Midbrain (tissue), 1 donor: ENCODE results near the gene SPNS3.

Experiments
- DNase-seq: peaks from one replicate; lab custom pipeline; 2025; lab: John Stamatoyannopoulos, UW

Gene SPNS3

DNA sequence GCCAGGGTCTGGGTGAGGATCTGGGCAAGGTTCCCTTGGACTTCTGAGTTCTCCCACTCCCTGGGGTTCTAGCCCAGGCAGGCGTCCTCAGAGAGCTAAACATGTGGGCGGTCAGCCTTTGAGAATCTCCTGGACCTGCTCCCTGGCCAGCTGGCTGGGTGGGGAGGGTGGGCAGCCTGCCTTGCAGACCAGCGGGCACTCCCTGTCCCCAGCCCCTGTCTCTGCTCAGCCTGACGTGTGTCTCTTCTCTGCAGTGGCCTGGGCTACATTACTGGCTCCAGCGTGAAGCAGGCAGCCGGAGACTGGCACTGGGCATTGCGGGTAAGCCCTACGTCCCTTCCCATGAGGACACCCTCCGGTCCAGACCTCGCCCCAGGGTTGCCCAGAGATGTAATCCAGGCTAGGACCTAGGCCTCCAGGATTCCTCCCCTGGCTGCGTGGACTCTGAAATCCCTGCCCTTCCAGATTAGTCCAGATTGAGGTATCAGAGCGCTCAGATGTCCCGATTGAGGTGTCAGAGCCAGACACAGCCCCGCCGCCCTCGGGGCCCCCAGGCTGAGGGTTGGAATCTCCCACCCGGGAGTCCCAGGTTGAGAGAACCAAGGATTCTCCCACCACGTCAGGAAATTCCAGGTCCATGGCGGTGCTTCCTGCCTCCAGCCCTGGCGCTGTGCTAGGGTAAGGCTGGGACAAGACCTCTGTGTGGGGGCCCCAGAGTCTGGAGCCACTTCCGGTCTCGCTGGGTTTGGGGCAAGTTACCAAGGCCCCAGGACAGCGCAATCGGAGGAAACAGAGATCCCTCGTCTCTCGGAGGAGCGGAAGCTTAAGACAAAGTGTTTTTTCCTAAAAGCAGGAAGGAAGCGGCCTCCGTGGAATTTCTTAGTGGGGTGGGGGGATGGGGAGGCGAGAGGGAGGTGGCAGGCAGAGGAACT lies 97.3 kb downstream of the SPNS3 start:
- DNase-seq: no peak

DNA sequence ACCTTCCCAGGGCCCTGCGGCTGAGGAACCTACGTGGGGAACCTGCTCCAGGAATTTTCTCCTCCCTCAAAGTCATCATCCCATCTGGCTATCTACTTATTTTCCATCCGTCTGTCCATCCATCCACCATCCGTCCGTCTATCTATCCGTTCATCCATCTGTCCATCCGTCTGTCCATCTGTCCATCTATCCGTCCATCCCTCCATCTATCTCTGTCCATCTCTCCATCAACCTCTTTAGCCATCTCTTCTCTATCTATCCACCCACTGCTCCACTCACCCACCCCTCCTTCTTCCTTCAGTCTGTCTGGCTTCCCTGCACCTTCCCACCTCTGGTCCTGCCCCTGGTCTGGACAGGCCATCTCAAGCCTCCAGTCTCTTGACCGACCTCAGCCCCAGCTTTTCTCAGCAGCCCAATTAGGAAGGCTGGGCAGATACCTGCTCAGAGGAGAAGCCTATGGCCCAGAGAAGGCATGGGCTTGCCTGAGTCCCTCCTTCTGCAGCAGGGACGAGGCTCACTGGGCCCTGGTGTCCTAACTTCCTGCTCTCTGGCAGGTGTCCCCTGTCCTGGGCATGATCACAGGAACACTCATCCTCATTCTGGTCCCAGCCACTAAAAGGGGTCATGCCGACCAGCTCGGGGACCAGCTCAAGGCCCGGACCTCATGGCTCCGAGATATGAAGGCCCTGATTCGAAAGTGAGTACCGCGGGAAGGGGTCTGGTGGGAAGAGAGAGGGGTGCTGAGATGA lies 98.4 kb downstream of the SPNS3 start:
- no peak for DNase-seq

DNA sequence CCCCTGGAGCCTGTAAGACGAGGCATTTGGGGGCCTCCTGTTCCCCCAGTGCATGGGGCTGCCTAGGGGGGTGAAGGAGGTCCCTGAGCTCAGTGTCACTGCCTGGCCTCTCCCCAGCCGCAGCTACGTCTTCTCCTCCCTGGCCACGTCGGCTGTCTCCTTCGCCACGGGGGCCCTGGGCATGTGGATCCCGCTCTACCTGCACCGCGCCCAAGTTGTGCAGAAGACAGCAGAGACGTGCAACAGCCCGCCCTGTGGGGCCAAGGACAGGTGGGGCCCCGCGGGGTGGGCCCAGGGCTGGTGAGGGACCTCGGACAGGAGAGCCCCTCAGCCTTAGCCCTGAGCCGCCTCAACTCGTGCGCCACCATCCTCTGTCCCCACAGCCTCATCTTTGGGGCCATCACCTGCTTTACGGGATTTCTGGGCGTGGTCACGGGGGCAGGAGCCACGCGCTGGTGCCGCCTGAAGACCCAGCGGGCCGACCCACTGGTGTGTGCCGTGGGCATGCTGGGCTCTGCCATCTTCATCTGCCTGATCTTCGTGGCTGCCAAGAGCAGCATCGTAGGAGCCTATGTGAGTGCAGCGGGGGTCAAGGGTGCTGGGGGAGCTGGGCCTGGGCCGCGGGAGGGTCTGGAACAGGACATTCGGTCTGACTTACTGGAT lies 99.3 kb downstream of the SPNS3 start:
- no peak for DNase-seq

DNA sequence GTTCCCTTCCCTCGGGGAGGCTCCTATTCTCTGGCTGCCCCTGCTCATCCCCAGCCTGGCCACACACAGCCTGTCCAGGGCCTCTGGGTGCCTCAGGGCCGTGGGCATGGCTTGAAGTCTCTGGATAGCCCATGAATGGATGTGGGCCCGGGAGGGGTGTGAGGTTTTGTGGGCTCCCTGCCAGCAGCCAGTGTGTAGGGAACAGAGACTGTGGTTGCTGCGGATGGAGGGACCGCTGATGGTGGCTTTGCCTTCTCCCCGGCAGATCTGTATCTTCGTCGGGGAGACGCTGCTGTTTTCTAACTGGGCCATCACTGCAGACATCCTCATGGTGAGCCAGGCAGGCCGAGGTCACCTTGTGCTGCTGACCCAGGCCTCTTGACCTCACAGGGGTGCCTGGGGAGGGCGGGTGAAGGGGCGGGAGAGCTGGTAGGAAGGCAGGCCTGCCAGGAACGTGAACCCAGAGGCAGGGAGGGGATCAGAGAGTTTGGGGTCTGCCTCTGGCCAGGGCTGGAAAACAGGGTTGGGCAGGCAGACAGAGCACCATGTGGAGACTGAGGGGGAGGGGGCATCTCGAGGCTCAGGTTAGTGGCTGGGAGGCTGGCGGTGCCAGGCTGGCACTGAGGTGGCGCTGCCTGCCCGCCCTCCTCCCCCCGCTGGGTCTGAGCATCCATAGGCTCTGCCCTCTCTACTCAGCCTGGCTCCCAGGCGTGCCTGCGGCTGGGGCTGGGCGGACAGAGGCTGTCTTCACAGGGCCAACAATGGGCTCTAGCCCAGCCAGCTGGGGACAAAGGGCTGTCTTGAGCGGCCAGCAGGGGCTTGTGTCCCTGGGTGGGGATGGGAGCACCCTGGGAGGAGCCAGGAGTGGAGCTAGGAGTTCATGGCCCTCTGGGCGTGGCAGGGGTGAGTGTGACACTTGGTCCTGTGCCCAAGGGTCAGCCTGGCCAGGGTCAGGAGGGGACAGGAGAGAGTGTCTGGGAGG lies 100.1 kb downstream of the SPNS3 start:
- peak; percentile 94 for DNase-seq

DNA sequence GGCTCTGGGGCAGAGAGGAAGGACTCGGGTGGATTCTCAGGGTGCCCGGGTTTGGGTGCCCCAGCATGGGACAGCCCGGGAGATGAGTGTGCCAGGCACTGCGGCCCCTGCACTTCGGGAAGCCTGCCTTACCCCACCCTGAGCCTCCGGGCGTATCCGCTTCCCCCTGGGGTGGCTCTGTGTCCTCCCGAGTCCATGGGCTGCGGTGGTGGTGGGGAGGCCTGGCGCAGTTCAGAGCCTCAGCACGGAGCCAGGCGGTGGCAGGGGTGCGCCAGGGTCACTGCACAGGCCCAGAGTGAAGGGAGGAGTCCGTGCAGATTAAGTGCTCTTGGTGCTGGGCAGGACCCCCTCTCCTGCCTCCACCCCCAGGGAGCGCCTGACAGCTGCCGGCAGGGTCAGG lies 100.8 kb downstream of the SPNS3 start:
- peak; percentile 59 for DNase-seq

DNA sequence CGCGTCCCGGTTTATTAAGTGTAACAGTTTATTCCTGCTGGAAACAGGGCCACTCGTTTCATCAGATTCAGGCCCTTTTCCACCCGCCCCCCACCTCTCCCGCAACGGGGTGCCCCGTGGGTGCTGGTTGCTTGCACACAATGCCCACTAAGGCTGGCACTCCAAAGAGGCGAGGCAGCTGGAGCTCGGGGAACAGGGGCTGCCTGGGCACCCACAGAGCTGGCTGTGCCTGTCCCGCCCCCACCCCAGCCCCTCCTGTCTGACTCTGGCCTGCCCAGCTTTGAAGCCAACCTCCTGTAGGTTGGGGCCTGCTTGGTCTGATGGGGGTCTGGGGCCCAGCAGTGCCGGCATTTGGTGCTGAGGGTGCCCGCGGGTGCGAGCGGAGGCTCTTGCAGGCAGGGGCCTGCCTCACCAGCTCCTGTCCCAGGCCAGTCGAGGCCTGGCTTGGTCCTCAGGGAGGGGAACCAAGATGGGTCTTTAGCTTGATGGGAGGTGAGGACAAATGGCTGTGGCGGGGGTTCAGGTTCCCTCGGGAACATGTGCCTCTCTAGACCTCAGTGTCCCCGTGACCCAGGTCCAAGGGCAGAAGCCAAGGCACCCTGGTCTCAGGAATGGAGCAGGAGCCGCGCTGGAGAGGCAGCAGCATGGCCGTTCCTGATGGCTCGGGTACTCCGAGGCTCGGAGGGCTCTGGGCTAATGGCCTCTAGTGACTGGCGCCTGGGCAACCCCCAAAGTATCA lies 101.4 kb downstream of the SPNS3 start:
- no peak for DNase-seq

DNA sequence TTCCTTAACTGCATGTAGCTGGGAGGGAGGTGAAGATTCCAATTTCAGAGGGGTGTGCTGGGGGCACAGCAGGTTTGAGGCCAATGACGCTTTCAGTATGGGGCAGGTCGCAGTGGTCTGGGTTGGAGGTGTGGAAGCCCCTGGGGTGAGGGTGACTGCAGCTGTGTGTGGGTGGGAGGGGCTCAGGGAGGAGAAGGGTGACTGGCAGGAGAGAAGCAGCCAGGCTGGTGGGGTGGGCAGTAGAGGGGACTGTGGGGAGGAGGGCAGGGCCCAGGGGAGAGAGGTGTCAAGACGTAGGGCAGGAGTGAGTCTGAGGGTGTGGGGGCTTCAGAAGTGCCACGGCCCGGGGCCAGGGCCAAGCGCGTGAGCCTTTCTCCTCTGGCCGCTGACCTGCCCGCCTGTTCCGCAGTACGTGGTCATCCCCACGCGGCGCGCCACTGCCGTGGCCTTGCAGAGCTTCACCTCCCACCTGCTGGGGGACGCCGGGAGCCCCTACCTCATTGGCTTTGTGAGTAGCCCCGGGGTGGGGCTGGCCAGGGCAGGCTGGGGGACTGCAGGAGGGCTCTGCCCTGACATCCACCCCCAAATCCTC lies 102.0 kb downstream of the SPNS3 start:
- DNase-seq: no peak

DNA sequence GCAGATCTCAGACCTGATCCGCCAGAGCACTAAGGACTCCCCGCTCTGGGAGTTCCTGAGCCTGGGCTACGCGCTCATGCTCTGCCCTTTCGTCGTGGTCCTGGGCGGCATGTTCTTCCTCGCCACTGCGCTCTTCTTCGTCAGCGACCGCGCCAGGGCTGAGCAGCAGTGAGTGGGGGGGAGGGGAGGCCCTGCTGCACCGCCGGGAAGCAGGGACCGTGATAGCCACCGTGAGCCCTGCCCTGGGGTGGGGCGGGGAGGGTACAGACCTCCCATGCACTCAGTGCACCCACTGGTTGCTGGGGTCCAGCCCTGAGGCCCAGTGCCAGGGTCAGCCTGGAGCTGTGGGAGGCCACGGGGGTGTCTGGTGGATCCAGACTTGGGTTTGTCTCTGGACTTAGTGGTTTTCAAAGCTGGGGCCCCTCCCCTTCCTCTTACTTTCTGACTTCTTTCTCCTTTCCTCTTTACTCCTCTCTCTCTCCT lies 102.6 kb downstream of the SPNS3 start:
- DNase-seq: peak; percentile 36

DNA sequence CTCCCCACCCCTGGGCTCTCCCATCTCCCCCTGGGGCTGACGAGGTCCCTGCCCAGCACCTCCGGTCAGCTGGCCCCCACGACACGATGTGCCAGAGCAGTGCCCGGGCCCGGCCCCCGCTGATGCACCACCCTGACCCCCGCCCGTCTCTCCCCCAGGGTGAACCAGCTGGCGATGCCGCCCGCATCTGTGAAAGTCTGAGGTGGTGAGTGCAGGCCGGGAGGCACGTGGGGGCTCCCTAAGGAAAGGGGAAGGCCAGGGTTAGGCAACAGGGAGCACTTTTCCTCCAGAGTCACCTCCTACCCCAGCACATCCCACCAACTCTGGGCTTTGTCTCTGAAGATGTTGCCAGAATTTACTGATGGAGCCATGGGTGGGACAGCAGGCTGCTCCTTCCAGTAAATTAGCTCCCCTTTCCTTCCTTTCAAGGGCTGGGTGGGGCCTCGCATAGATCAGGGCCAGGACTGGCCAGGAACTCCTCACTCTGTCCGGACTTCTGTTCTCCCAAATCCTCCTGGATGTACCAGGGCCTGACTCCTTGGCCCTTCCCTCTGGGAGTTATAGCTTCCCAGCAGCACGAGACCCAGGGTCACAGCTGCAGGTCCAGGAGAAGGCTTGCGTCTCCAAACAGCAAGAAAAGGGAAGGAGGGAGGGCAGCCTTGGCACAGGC lies 103.1 kb downstream of the SPNS3 start:
- DNase-seq: no peak
